HFFc6 (cell line): ENCODE results near the gene ZBED3. TPM values are rescaled to one million over a fixed set of nuclear protein-coding genes. Genes with fewer than 3 reads are reported as not detected.

ENCODE experiments used
- DNase-seq: peaks from one replicate; pipeline ENCODE4 v3.0.0-alpha.2; 2018
- H3K27ac Mint-ChIP-seq: 2 replicates; pipeline ENCODE4 v1.8.0; 2020; ENCODE audit warnings: mild to moderate bottlenecking, mixed read lengths
- H3K27me3 Mint-ChIP-seq: 2 replicates; pipeline ENCODE4 v1.8.0; 2021; ENCODE audit warnings: mild to moderate bottlenecking, moderate library complexity, mixed read lengths; ENCODE audit not compliant: insufficient read depth
- H3K36me3 Mint-ChIP-seq: 2 replicates; pipeline ENCODE4 v1.8.0; 2021; ENCODE audit warnings: low read depth, mixed read lengths
- H3K4me1 Mint-ChIP-seq: 2 replicates; pipeline ENCODE4 v1.8.0; 2020; ENCODE audit warnings: low read depth, mixed read lengths
- H3K4me3 Mint-ChIP-seq: 2 replicates; pipeline ENCODE4 v1.8.0; 2020; ENCODE audit warnings: mild to moderate bottlenecking, moderate library complexity, mixed read lengths
- H3K9me3 Mint-ChIP-seq: 2 replicates; pipeline ENCODE4 v1.8.0; 2020; ENCODE audit warnings: mild to moderate bottlenecking, mixed read lengths
- total RNA-seq, 6 experiments: library from RNA; stranded (reverse); fragmentation: NEBNext Ultra II Directional; extraction: Animal tissue kit (Norgen Biotek cat#: 25700); gene quantifications; 2 replicates in 1 of 6; 3 replicates in 5 of 6; pipeline ENCODE4 v1.2.3, GENCODE V29; 2021
- TF ChIP-seq, protein P1 (sequence below): fragments of 200-600 bp; sonication (generic); IDR thresholded peaks from 2 replicates; pipeline ENCODE4 v1.5.0; 2021; ENCODE audit warnings: antibody characterized with exemption, mild to moderate bottlenecking

Gene ZBED3
- total RNA-seq, 6 experiments from 2014 or later, result 1.7 to 2.1 (median 1.9) TPM

DNA sequence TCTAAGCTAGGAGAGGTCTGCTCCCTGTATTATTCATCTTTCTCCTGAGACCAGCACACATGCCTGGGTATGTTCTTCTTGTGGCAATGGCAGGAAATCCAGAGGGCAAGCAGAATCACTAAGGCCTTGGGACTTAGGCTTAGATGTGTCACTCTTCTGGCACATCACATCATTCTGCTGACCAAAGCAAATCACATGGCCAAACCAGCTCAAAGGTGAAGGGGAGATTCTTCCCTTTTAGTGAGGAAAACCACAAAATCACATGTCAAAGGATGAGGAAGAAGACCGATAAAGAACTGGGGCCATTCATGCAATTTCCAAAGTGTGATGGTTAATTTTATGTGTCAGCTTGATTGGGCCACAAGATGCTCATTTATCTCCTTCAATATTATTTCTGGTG is 62.6 kb downstream of the ZBED3 start:
- Mint-ChIP-seq H3K4me1 (no peaks in the 10 kb centered on the region; the same call in 1 of the 2 replicates), H3K36me3 (peaks cover 7% of the 10 kb centered on the region; the same call in 1 of the 2 replicates), H3K27me3 (peaks cover 10% of the 10 kb centered on the region; the same call in 1 of the 2 replicates), H3K9me3 (peaks cover 13% of the 10 kb centered on the region), H3K4me3 (no peak overlapping the region), H3K27ac (no peak overlapping the region)
- DNase-seq, result no peak
- TF ChIP-seq, protein P1, sequence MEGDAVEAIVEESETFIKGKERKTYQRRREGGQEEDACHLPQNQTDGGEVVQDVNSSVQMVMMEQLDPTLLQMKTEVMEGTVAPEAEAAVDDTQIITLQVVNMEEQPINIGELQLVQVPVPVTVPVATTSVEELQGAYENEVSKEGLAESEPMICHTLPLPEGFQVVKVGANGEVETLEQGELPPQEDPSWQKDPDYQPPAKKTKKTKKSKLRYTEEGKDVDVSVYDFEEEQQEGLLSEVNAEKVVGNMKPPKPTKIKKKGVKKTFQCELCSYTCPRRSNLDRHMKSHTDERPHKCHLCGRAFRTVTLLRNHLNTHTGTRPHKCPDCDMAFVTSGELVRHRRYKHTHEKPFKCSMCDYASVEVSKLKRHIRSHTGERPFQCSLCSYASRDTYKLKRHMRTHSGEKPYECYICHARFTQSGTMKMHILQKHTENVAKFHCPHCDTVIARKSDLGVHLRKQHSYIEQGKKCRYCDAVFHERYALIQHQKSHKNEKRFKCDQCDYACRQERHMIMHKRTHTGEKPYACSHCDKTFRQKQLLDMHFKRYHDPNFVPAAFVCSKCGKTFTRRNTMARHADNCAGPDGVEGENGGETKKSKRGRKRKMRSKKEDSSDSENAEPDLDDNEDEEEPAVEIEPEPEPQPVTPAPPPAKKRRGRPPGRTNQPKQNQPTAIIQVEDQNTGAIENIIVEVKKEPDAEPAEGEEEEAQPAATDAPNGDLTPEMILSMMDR, result no peak

DNA sequence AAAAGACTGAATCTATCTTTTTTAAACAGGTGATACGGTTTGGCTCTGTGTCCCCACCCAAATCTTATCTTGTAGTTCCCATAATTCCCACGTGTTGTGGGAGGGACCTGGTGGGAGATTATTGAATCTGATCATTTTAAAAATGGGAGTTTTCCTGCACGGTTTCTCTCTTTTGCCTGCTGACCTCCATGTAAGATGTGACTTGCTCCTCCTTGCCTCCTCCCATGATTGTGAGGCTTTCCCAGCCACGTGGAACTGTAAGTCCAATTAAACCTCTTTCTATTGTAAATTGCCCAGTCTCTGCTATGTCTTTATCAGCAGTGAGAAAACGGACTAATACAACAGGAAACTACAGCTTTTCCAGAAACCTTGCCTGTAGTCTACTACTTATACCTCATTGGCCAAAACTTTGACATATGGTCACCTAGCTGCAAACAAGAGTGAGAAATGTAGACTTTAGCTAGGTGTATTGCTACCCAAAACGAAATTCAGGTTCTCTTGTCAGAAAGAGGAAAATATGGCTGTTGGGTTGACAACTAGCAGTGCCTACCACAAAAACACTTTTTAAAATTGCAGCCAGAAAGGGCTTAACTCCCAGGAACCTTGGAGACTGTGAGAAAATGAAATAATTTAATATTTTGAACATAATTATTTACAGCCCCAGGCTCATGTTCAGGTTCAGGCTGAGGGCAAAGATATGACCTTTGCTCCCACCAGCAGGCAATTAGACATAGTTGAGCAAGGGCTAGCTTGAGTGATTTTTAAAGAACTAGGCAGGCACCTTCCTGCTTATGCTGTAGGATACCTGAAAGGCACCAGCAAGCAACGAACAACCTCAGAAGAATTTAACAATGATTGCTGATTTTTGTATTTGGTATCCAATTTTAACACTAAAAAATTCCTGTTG is 64.3 kb downstream of the ZBED3 start:
- peaks cover 10% of the 10 kb centered on the region for H3K27me3 Mint-ChIP-seq
- H3K4me1 Mint-ChIP-seq, result peaks cover 6% of the 10 kb centered on the region; the same call in 1 of the 2 replicates
- H3K36me3 Mint-ChIP-seq, result no peaks in the 10 kb centered on the region

More for the DNA sequence above, 64.3 kb downstream of the ZBED3 start:
- DNase-seq, result no peak
- no peaks in the 10 kb centered on the region for H3K9me3 Mint-ChIP-seq
- TF ChIP-seq, protein P1, result no peak
- H3K4me3 Mint-ChIP-seq, result no peak overlapping the region
- no peak overlapping the region for H3K27ac Mint-ChIP-seq

Other genes with a start within 250 kb of the ZBED3 start
- gene S100Z, start 237.3 kb downstream of the ZBED3 start, total RNA-seq, result not detected
- gene CRHBP, start 134.2 kb downstream of the ZBED3 start, total RNA-seq, result not detected
- 10 to 100 TPM; 19.7 to 23.0 (median 20.5) TPM for gene AGGF1, start 56.9 kb downstream of the ZBED3 start, total RNA-seq
- gene PDE8B, start 123.4 kb upstream of the ZBED3 start, total RNA-seq, result under 1 TPM in 1 of 6 experiments, not detected in 5; 0.14 TPM